ENCODE measurements around the gene STKLD1. TPM values are rescaled to one million over a fixed set of nuclear protein-coding genes. Genes with fewer than 3 reads are reported as not detected.

STKLD1 gene
- total RNA-seq, 4 donors from 2014 or later, result not detected

DNA sequence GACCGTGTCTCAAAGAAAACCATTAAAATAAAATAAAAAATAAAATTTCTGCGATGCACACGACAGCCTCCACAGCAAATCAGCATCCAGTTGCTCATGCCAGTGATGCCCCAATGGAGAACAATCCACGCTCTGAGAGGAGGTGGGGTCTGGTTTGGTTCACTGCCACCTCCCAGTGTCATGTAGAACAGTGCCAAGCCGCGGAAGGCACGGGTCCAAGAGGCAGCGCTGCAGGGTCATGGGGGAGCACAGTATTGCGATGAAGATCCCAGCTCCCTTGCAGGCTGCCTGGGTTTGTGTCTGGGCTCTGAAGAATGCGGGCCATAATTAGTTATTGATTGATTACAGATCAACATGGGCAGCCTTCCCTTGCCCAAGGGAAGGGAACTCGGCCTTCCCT, 77.5 kb downstream of the STKLD1 start:
- no peak for ATAC-seq (ENCODE audit: low FRiP score)
- TF ChIP-seq, protein P1, sequence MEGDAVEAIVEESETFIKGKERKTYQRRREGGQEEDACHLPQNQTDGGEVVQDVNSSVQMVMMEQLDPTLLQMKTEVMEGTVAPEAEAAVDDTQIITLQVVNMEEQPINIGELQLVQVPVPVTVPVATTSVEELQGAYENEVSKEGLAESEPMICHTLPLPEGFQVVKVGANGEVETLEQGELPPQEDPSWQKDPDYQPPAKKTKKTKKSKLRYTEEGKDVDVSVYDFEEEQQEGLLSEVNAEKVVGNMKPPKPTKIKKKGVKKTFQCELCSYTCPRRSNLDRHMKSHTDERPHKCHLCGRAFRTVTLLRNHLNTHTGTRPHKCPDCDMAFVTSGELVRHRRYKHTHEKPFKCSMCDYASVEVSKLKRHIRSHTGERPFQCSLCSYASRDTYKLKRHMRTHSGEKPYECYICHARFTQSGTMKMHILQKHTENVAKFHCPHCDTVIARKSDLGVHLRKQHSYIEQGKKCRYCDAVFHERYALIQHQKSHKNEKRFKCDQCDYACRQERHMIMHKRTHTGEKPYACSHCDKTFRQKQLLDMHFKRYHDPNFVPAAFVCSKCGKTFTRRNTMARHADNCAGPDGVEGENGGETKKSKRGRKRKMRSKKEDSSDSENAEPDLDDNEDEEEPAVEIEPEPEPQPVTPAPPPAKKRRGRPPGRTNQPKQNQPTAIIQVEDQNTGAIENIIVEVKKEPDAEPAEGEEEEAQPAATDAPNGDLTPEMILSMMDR (IDR thresholded peaks at IDR 0.05), result no peak
- DNase-seq (ENCODE audit: low spot score), result no peak

DNA sequence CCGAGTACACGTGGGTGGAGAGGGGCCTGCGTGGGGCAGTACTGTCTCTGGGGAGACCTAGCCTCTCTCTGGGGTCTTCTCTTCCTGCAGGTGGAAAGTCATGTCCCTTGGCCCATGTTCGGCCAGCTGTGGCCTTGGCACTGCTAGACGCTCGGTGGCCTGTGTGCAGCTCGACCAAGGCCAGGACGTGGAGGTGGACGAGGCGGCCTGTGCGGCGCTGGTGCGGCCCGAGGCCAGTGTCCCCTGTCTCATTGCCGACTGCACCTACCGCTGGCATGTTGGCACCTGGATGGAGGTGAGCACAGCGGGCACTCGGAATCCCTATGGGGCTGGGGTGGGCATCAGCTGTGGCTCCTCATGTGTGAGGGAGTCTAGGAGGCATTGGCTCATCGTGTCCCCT, 78.2 kb downstream of the STKLD1 start:
- TF ChIP-seq, protein P1 (IDR thresholded peaks at IDR 0.05), result no peak
- DNase-seq (ENCODE audit: low spot score), result no peak
- no peak for ATAC-seq (ENCODE audit: low FRiP score)

DNA sequence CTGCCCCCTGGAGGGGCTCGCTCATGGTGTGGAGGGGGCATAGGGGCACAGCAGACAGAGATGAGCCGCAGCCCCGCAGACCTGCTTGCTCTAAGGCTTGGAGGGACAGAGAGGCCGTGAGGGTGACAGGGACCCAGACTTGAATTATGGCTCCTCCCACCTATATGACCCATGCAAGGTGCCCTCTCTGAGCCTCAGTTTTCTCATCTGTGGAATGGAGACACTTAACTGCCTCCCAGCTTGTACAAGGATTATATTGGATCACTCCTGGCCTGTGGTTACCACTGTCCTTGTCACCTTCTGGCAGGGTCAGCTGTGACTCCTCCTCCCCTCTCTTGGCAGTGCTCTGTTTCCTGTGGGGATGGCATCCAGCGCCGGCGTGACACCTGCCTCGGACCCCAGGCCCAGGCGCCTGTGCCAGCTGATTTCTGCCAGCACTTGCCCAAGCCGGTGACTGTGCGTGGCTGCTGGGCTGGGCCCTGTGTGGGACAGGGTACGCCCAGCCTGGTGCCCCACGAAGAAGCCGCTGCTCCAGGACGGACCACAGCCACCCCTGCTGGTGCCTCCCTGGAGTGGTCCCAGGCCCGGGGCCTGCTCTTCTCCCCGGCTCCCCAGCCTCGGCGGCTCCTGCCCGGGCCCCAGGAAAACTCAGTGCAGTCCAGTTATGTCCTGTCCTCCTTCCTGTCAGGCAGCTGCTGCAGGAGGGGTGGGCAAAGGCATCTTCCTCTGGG, 78.9 kb downstream of the STKLD1 start:
- no peak for ATAC-seq (ENCODE audit: low FRiP score)
- DNase-seq (ENCODE audit: low spot score), result no peak
- TF ChIP-seq, protein P1 (IDR thresholded peaks at IDR 0.05), result no peak

Small RNAs within 50 kb of the gene (small RNA-seq; reads per million reads assigned to genes)
- gene RF00019, result not detected
- gene SNORD24, result not detected
- not detected for gene SNORD36A
- not detected for gene SNORD36B
- gene SNORD36C, result not detected

Other genes starting within 250 kb of the STKLD1 start
- 10 to 100 TPM; 23.4 to 29.1 (median 26.9) TPM for gene GBGT1, start 212.5 kb upstream of the STKLD1 start, total RNA-seq
- not detected for gene OBP2B, start 167.1 kb upstream of the STKLD1 start, total RNA-seq
- 1 to 10 TPM; 1.8 to 7.3 (median 4.0) TPM for gene ABO, start 101.2 kb upstream of the STKLD1 start, total RNA-seq
- 10 to 100 TPM; 10.5 to 47.8 (median 14.5) TPM for gene SURF6, start 40.2 kb upstream of the STKLD1 start, total RNA-seq
- gene MED22, start 28.2 kb upstream of the STKLD1 start, total RNA-seq, result 10 to 100 TPM; 20.0 to 29.1 (median 24.5) TPM
- gene RPL7A, start 28.1 kb upstream of the STKLD1 start, total RNA-seq, result 1,000 to 10,000 TPM; 1,813 to 2,244 (median 1,961) TPM
- 10 to 100 TPM; 30.3 to 47.1 (median 41.1) TPM for gene SURF1, start 19.9 kb upstream of the STKLD1 start, total RNA-seq
- 10 to 100 TPM in 3 of 4 donors, 1 to 10 TPM in 1; 8.4 to 25.5 (median 13.4) TPM for gene SURF2, start 19.8 kb upstream of the STKLD1 start, total RNA-seq
- gene SURF4, start 306 bp upstream of the STKLD1 start, total RNA-seq, result 100 to 1,000 TPM; 141 to 266 (median 230) TPM
- gene REXO4, start 41.6 kb downstream of the STKLD1 start, total RNA-seq, result 10 to 100 TPM; 11.5 to 18.1 (median 15.4) TPM
- gene ADAMTS13, start 46.0 kb downstream of the STKLD1 start, total RNA-seq, result 1 to 10 TPM; 1.1 to 3.0 (median 1.2) TPM
- gene CACFD1, start 83.6 kb downstream of the STKLD1 start, total RNA-seq, result 1 to 10 TPM; 2.7 to 6.9 (median 4.8) TPM
- gene SLC2A6, start 102.7 kb downstream of the STKLD1 start, total RNA-seq, result 1 to 10 TPM; 2.1 to 4.9 (median 4.1) TPM
- not detected for gene MYMK, start 148.6 kb downstream of the STKLD1 start, total RNA-seq
- gene ADAMTSL2, start 158.3 kb downstream of the STKLD1 start, total RNA-seq, result 1 to 10 TPM in 3 of 4 donors, under 1 TPM in 1; 0.63 to 4.7 (median 1.4) TPM
- gene FAM163B, start 233.0 kb downstream of the STKLD1 start, total RNA-seq, result not detected